ENCODE measurements around the gene GSTP1.

Gene GSTP1

GRCh38 chr11:67626970-67627369, 43.4 kb downstream of the GSTP1 start:
- Histone ChIP-seq H3K27me3 (ENCODE audit: insufficient read depth, insufficient read length) (no peaks in the 10 kb centered on the region), H3K4me3 (ENCODE audit: insufficient read length, low read depth) (peak overlapping the region; percentile 68), H3K4me1 (ENCODE audit: insufficient read depth, insufficient read length) (peaks cover 10% of the 10 kb centered on the region), H3K36me3 (ENCODE audit: insufficient read depth, insufficient read length, low read length) (peaks cover 7% of the 10 kb centered on the region), H3K9ac (ENCODE audit: insufficient read length, low read depth) (peak overlapping the region; percentile 83), H3K9me3 (ENCODE audit: insufficient read depth, low read length) (no peaks in the 10 kb centered on the region)
- no peak for DNase-seq (ENCODE audit: low read depth, low spot score)
- TF ChIP-seq ZNF274 (IDR thresholded peaks at IDR 0.05; ENCODE audit: low read depth, low read length) (no peak), YY1 (IDR thresholded peaks at IDR 0.05; ENCODE audit: insufficient read depth, insufficient read length) (no peak), SUZ12 (IDR thresholded peaks at IDR 0.05; ENCODE audit: extremely low read depth, insufficient read depth, insufficient read length) (no peak)

GRCh38 chr11:67627441-67627811, 43.8 kb downstream of the GSTP1 start:
- Histone ChIP-seq H3K27me3 (ENCODE audit: insufficient read depth, insufficient read length) (no peaks in the 10 kb centered on the region), H3K9me3 (ENCODE audit: insufficient read depth, low read length) (no peaks in the 10 kb centered on the region), H3K4me1 (ENCODE audit: insufficient read depth, insufficient read length) (peaks cover 12% of the 10 kb centered on the region), H3K4me3 (ENCODE audit: insufficient read length, low read depth) (peak overlapping the region; percentile 68), H3K9ac (ENCODE audit: insufficient read length, low read depth) (peak overlapping the region; percentile 83), H3K36me3 (ENCODE audit: insufficient read depth, insufficient read length, low read length) (peaks cover 7% of the 10 kb centered on the region)
- no peak for DNase-seq (ENCODE audit: low read depth, low spot score)
- TF ChIP-seq SUZ12 (IDR thresholded peaks at IDR 0.05; ENCODE audit: extremely low read depth, insufficient read depth, insufficient read length) (no peak), ZNF274 (IDR thresholded peaks at IDR 0.05; ENCODE audit: low read depth, low read length) (no peak), YY1 (IDR thresholded peaks at IDR 0.05; ENCODE audit: insufficient read depth, insufficient read length) (no peak)

GRCh38 chr11:67627812-67628624, 44.4 kb downstream of the GSTP1 start:
- no peak for TF ChIP-seq YY1 (IDR thresholded peaks at IDR 0.05; ENCODE audit: insufficient read depth, insufficient read length)
- no peak for TF ChIP-seq ZNF274 (IDR thresholded peaks at IDR 0.05; ENCODE audit: low read depth, low read length)
- no peak for TF ChIP-seq SUZ12 (IDR thresholded peaks at IDR 0.05; ENCODE audit: extremely low read depth, insufficient read depth, insufficient read length)
- no peaks in the 10 kb centered on the region for H3K9me3 ChIP-seq (ENCODE audit: insufficient read depth, low read length)
- peak overlapping the region; percentile 83 for H3K9ac ChIP-seq (ENCODE audit: insufficient read length, low read depth)
- no peaks in the 10 kb centered on the region for H3K27me3 ChIP-seq (ENCODE audit: insufficient read depth, insufficient read length)
- peaks cover 7% of the 10 kb centered on the region for H3K36me3 ChIP-seq (ENCODE audit: insufficient read depth, insufficient read length, low read length)
- no peak for DNase-seq (ENCODE audit: low read depth, low spot score)
- H3K4me3 ChIP-seq (ENCODE audit: insufficient read length, low read depth): peak overlapping the region; percentile 68
- H3K4me1 ChIP-seq (ENCODE audit: insufficient read depth, insufficient read length): peaks cover 16% of the 10 kb centered on the region

- no peaks in the 10 kb centered on the region for H3K9me3 ChIP-seq (ENCODE audit: insufficient read depth, low read length)
- H3K27me3 ChIP-seq (ENCODE audit: insufficient read depth, insufficient read length): no peaks in the 10 kb centered on the region
- no peak for DNase-seq (ENCODE audit: low read depth, low spot score)
- peaks cover 16% of the 10 kb centered on the region for H3K4me1 ChIP-seq (ENCODE audit: insufficient read depth, insufficient read length)
- peak overlapping the region; percentile 68 for H3K4me3 ChIP-seq (ENCODE audit: insufficient read length, low read depth)
- TF ChIP-seq YY1 (IDR thresholded peaks at IDR 0.05; ENCODE audit: insufficient read depth, insufficient read length) (no peak), ZNF274 (IDR thresholded peaks at IDR 0.05; ENCODE audit: low read depth, low read length) (no peak), SUZ12 (IDR thresholded peaks at IDR 0.05; ENCODE audit: extremely low read depth, insufficient read depth, insufficient read length) (no peak)
- peaks cover 7% of the 10 kb centered on the region for H3K36me3 ChIP-seq (ENCODE audit: insufficient read depth, insufficient read length, low read length)
- peak overlapping the region; percentile 83 for H3K9ac ChIP-seq (ENCODE audit: insufficient read length, low read depth)
These were observed 45.2 kb downstream of the GSTP1 start for GRCh38 chr11:67628710-67629385.

GRCh38 chr11:67629386-67630227, 46.0 kb downstream of the GSTP1 start, which contains the start of gene NUDT8:
TSS of gene NUDT8 (minus strand) at chr11:67629937. CDS start at chr11:67629911, 26 bp downstream.
- Histone ChIP-seq H3K9ac (ENCODE audit: insufficient read length, low read depth) (peak within 1 kb of the TSS; percentile 83), H3K27me3 (ENCODE audit: insufficient read depth, insufficient read length) (no peaks in the 10 kb centered on the region), H3K4me1 (ENCODE audit: insufficient read depth, insufficient read length) (peaks cover 16% of the 10 kb centered on the region), H3K9me3 (ENCODE audit: insufficient read depth, low read length) (no peaks in the 10 kb centered on the region), H3K36me3 (ENCODE audit: insufficient read depth, insufficient read length, low read length) (peaks cover 7% of the 10 kb centered on the region), H3K4me3 (ENCODE audit: insufficient read length, low read depth) (peak within 1 kb of the TSS; percentile 68)
- DNase-seq (ENCODE audit: low read depth, low spot score): no peak
- TF ChIP-seq YY1 (IDR thresholded peaks at IDR 0.05; ENCODE audit: insufficient read depth, insufficient read length) (no peak), SUZ12 (IDR thresholded peaks at IDR 0.05; ENCODE audit: extremely low read depth, insufficient read depth, insufficient read length) (no peak), ZNF274 (IDR thresholded peaks at IDR 0.05; ENCODE audit: low read depth, low read length) (no peak)

- H3K4me1 ChIP-seq (ENCODE audit: insufficient read depth, insufficient read length): peaks cover 16% of the 10 kb centered on the region
- no peaks in the 10 kb centered on the region for H3K27me3 ChIP-seq (ENCODE audit: insufficient read depth, insufficient read length)
- H3K9ac ChIP-seq (ENCODE audit: insufficient read length, low read depth): peak overlapping the region; percentile 83
- TF ChIP-seq YY1 (IDR thresholded peaks at IDR 0.05; ENCODE audit: insufficient read depth, insufficient read length): no peak
- no peak for TF ChIP-seq ZNF274 (IDR thresholded peaks at IDR 0.05; ENCODE audit: low read depth, low read length)
- TF ChIP-seq SUZ12 (IDR thresholded peaks at IDR 0.05; ENCODE audit: extremely low read depth, insufficient read depth, insufficient read length): no peak
- peak overlapping the region; percentile 53 for H3K4me3 ChIP-seq (ENCODE audit: insufficient read length, low read depth)
- peak; percentile 96 for DNase-seq (ENCODE audit: low read depth, low spot score)
- H3K36me3 ChIP-seq (ENCODE audit: insufficient read depth, insufficient read length, low read length): peaks cover 5% of the 10 kb centered on the region
- no peaks in the 10 kb centered on the region for H3K9me3 ChIP-seq (ENCODE audit: insufficient read depth, low read length)
These were observed 46.8 kb downstream of the GSTP1 start for GRCh38 chr11:67630228-67630942.
